K562 (cell line): ENCODE results near the gene ERI2. TPM values are rescaled to one million over a fixed set of nuclear protein-coding genes. Genes with fewer than 3 reads are reported as not detected.

Experiments
- ATAC-seq: fragments of 200-7000 bp; cut with Tn5 transposase; 3 replicates; pipeline ENCODE4 v1.9.1; 2020; ENCODE audit warnings: moderate library complexity
- BruUV-seq: library from RNA; stranded (reverse); fragments of 400-500 nt; replicated peaks from 2 replicates; lab custom pipeline; 2021; lab: Mats Ljungman, UMichigan
- CTCF ChIA-PET: fragments of 300-600 bp; formaldehyde crosslinking; extraction: SDS; loops from one replicate; lab custom pipeline; 2021; ENCODE audit warnings: low intra/inter-chr PET ratio; lab: Yijun Ruan, JAX
- POLR2A ChIA-PET: fragments of 300-600, 350-650 bp; sonication (Branson Sonifier 250); formaldehyde crosslinking; extraction: SDS; loops from one replicate; lab custom pipeline; 2021; ENCODE audit warnings: antibody characterized with exemption, inconsistent platforms; lab: Yijun Ruan, JAX
- DNase-seq, 4 experiments: peaks; one replicate each; pipeline versions ENCODE4 v3.0.0 to v3.0.0-alpha.2; 2011 to 2018; ENCODE audit warnings: low spot score in 3 of 4, mixed read lengths in 3 of 4; ENCODE audit errors: extremely low read depth in 1 of 4
- FAIRE-seq: peaks from 2 replicates; lab custom pipeline; 2011; peaks lifted over from hg19 to GRCh38; lab: Jason Lieb, UNC
- H2AFZ ChIP-seq: 2 replicates; pipeline ENCODE4 v1.6.0; 2011; ENCODE audit warnings: low read depth, low read length, control low read depth, inconsistent platforms
- H3K27ac ChIP-seq: fragments of 200-600 bp; 3 replicates; pipeline ENCODE4 v1.8.0; 2011; ENCODE audit warnings: low read depth, mild to moderate bottlenecking, control low read depth, inconsistent platforms, low read length, moderate library complexity, mixed read lengths; ENCODE audit errors: extremely low read depth
- H3K27me3 ChIP-seq, 2 experiments: fragments of 300-600 bp in 1 of 2; 2 replicates in 1 of 2; 3 replicates in 1 of 2; pipeline versions ENCODE4 v1.6.0 to v1.8.0; 2011; ENCODE audit warnings: inconsistent platforms in 2 of 2, low read length in 2 of 2, mild to moderate bottlenecking in 1 of 2, mixed read lengths in 1 of 2, moderate library complexity in 1 of 2; ENCODE audit not compliant: control insufficient read depth in 2 of 2, insufficient read depth in 2 of 2
- H3K36me3 ChIP-seq: fragments of 300-600 bp; 3 replicates; pipeline ENCODE4 v1.8.0; 2011; ENCODE audit warnings: mild to moderate bottlenecking, low read length, inconsistent platforms; ENCODE audit not compliant: control insufficient read depth, insufficient read depth
- H3K4me1 ChIP-seq, 2 experiments: fragments of 200-600 bp in 1 of 2; replicated peaks in 1 of 2; 2 replicates in 1 of 2; 3 replicates in 1 of 2; pipeline versions ENCODE4 v1.5.1 to v1.8.0; 2011; ENCODE audit warnings: inconsistent platforms in 2 of 2, low read length in 2 of 2, mild to moderate bottlenecking in 1 of 2, mixed read lengths in 1 of 2, moderate library complexity in 1 of 2; ENCODE audit not compliant: control insufficient read depth in 2 of 2, insufficient read depth in 2 of 2
- H3K4me2 ChIP-seq: 2 replicates; pipeline ENCODE4 v1.6.1; 2011; ENCODE audit warnings: low read length, control low read depth, inconsistent platforms, mixed read lengths; ENCODE audit not compliant: insufficient read depth
- H3K4me3 ChIP-seq: fragments of 200-600 bp; sonication (generic), shearing (Covaris generic); 2 replicates; pipeline ENCODE4 v1.5.1; 2016; ENCODE audit warnings: control low read depth, inconsistent platforms
- H3K79me2 ChIP-seq: fragments of 200-600 bp; 3 replicates; pipeline ENCODE4 v1.8.0; 2011; ENCODE audit warnings: low read length, inconsistent platforms; ENCODE audit not compliant: control insufficient read depth, insufficient read depth
- H3K9ac ChIP-seq, 2 experiments: 2 replicates each; pipeline versions ENCODE4 v1.6.0 to v1.6.1; 2011; ENCODE audit warnings: low read depth in 2 of 2, low read length in 2 of 2, control low read depth in 1 of 2, inconsistent platforms in 1 of 2, mild to moderate bottlenecking in 1 of 2, mixed read lengths in 1 of 2; ENCODE audit not compliant: insufficient read depth in 1 of 2
- H3K9me1 ChIP-seq: one replicate; pipeline ENCODE4 v1.6.0; 2011; ENCODE audit warnings: inconsistent platforms, mild to moderate bottlenecking, low read length, moderate library complexity; ENCODE audit not compliant: control insufficient read depth, insufficient read depth
- H3K9me3 ChIP-seq: replicated peaks from 2 replicates; pipeline ENCODE4 v1.5.1; 2011; ENCODE audit warnings: low read depth, low read length, inconsistent platforms; ENCODE audit not compliant: control insufficient read depth, insufficient read depth
- H4K20me1 ChIP-seq: replicated peaks from 2 replicates; pipeline ENCODE4 v1.6.1; 2011; ENCODE audit warnings: low read length, inconsistent platforms, mixed read lengths; ENCODE audit not compliant: control insufficient read depth, insufficient read depth
- BCOR ChIP-seq: fragments of 450-650 bp; IDR thresholded peaks from 2 replicates; pipeline ENCODE4 v1.6.1; 2016
- CBX3 ChIP-seq, 2 experiments: IDR thresholded peaks; 1 replicate in 1 of 2; 2 replicates in 1 of 2; pipeline ENCODE4 v1.6.1; 2012; ENCODE audit warnings: inconsistent platforms in 2 of 2, low read length in 2 of 2, borderline replicate concordance in 1 of 2, control low read depth in 1 of 2
- RBM25 ChIP-seq: fragments of 200-400 bp; formaldehyde crosslinking; IDR thresholded peaks from 2 replicates; pipeline ENCODE4 v1.6.1; 2018; ENCODE audit warnings: low read length, low read depth, moderate library complexity; ENCODE audit not compliant: severe bottlenecking
- SPI1 ChIP-seq: IDR thresholded peaks from 2 replicates; pipeline ENCODE4 v1.6.1; 2011; ENCODE audit warnings: low read depth, low read length, control low read depth, borderline replicate concordance
- TRIM28 ChIP-seq: fragments of 450-650 bp; IDR thresholded peaks from 2 replicates; pipeline ENCODE4 v1.6.1; 2017
- ZEB2 ChIP-seq: fragments of 450-650 bp; IDR thresholded peaks from 2 replicates; pipeline ENCODE4 v1.6.1; 2016
- ZNF324 ChIP-seq: fragments of 250-450 bp; sonication (Bioruptor Pico); IDR thresholded peaks from 2 replicates; pipeline ENCODE4 v1.4.0; 2020; ENCODE audit warnings: mild to moderate bottlenecking
- ZNF699 ChIP-seq: fragments of 250-450 bp; sonication (Bioruptor Pico); IDR thresholded peaks from 2 replicates; pipeline ENCODE4 v1.8.0; 2021; ENCODE audit warnings: mild to moderate bottlenecking, moderate library complexity; ENCODE audit not compliant: insufficient replicate concordance
- WGBS: fragments of 100-300 bp; shearing (Covaris generic); methylation state at CpG from one replicate; pipeline ENCODE4 v1.1.6; 2016; ENCODE audit warnings: low coverage, mixed read lengths; ENCODE audit not compliant: insufficient coverage; ENCODE audit errors: missing lambda C conversion rate; 5-methylcytosine and 5-hydroxymethylcytosine counted together
- in situ Hi-C: fragments of 300-500 bp; cut with MboI; formaldehyde crosslinking; loops from 4 replicates; pipeline ENCODE4 v1.15.0; 2018; ENCODE audit warnings: inconsistent platforms, mixed read lengths
- intact Hi-C: fragments of 100-400 bp; cut with micrococcal nuclease; formaldehyde crosslinking; loops from 2 replicates; pipeline ENCODE4 v1.14.2; 2022
- polyA plus RNA-seq, 8 experiments: library from polyadenylated mRNA; depleted of rRNA in 4 of 8; stranded (reverse) in 5 of 8; unstranded in 3 of 8; fragments of >200 nt; fragmentation: Nextera tagmentation in 2 of 8; fragmentation: Illumina TruSeq in 1 of 8; extraction: Ambion mirVana in 2 of 8; extraction: Trizol in 1 of 8; gene quantifications; 2 replicates each; pipeline versions ENCODE4 v1.2.1 to v1.2.3, GENCODE V29; 2011 to 2014; ENCODE audit warnings: inconsistent platforms in 1 of 8, missing spikeins in 1 of 8
- total RNA-seq, 7 experiments: library from RNA; depleted of rRNA in 6 of 7; stranded (reverse); fragments of >200 nt in 6 of 7; fragmentation: Illumina TruSeq in 2 of 7; extraction: Trizol in 2 of 7; gene quantifications; 2 replicates each; pipeline versions ENCODE4 v1.2.1 to v1.2.3, GENCODE V29; 2011 to 2021; ENCODE audit warnings: low replicate concordance in 1 of 7
- TF ChIP-seq, protein P1 (sequence below): IDR thresholded peaks from 2 replicates; pipeline ENCODE4 v1.6.1; 2016; ENCODE audit warnings: missing genetic modification characterization, missing compliant biosample characterization
- TF ChIP-seq, protein P2 (sequence below): fragments of 200-800 bp; sonication (Bioruptor generic); IDR thresholded peaks from 2 replicates; pipeline ENCODE4 v1.6.1; 2017; ENCODE audit warnings: missing genetic modification characterization, missing compliant biosample characterization
- TF ChIP-seq, protein P3 (sequence below): fragments of 450-650 bp; IDR thresholded peaks from 2 replicates; pipeline ENCODE4 v1.6.1; 2018; ENCODE audit warnings: mild to moderate bottlenecking, low read depth; ENCODE audit not compliant: partially characterized antibody

The ERI2 gene
- total and polyA plus RNA-seq, 9 of the 15 experiments (the other 6 are each of a cell fraction or from before 2014, with no cell fraction given), result 23.3 to 57.0 (median 48.1) TPM

DNA sequence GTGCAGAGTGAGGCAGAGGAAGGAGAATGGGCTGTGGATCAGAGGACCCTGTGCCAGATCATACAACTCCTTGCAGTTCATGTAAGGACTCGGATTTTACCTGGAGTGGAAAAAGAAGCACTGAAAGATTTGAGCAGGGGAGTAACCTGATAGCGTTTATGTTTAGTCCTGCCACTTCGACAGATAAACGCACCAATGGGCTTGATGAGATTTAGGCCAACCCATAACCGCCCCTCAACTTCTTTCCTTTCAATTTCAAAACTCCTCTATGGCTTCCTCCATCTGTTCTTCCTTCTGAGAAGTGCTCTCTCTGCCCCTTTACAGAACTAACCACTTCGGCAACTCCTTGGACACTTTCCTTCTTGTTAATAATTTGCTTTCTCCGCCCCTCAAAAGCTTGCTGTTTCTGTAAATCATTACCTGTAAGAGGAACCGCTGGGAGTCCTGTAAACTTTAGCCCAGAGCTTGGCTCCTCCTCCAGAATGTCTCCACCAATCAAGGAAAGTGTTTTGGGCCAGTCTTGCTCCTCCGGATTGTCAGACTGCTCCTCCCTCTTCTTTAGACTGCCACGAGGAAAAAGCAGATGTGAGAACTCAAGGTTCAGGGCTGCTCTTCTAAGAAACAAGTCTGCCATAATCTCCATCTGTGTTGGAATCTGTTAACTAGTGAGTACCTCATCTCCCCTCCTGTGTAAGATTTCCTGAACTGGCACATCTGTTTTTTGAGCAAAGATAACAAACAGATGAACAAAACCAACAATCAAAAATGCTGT, 42.6 kb downstream of the ERI2 start, which contains the start of gene ACSM3 (continued):
- TF ChIP-seq SPI1, result peak; percentile 56; the same call in 1 of the 2 replicates

DNA sequence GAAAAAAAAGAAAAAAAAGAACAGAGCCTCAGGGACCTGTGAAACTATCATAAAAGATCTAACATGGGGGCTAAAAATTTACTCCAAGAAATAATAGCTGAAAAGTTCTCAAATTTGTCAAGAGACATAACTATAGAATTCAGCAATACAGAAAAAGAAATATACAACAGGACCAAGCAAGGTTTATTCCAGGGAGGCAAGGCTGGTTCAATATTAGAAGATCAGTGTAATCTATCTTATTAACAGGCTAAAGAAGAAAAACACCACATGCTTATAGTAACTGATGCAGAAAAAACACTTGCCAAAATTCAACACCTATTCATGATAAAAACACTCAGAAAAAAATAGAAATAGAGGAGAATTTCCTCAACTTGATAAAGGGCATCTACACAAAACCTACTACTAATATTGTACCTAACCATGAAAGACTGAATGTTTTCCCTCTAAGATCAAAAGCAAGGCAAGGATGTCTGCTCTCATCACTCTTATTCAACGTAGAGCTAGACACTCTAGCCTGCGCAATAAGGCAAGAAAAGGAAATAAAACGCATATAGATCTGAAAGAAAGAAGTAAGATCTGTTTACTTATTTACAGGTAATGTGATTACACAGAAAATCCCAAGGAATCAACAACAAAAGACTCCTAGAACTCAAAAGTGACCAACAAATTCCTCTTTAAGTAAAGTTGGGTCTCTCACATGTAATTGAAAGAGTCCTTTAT, 43.7 kb downstream of the ERI2 start:
- Histone ChIP-seq H3K9me3 (peaks cover 18% of the 10 kb centered on the region), H3K4me2 (no peak overlapping the region), H3K4me1 (peaks cover 4 to 29% of the 10 kb centered on the region in 2 experiments; a peak in 4 of 5 replicates), H3K4me3 (no peak overlapping the region), H3K79me2 (peaks cover 34% of the 10 kb centered on the region), H2AFZ (no peak overlapping the region), H3K27ac (peak overlapping the region; percentile 73; the same call in 1 of the 3 replicates), H4K20me1 (no peaks in the 10 kb centered on the region), H3K9me1 (no peaks in the 10 kb centered on the region), H3K27me3 (no peaks in the 10 kb centered on the region), H3K36me3 (peaks cover 3% of the 10 kb centered on the region; the same call in 1 of the 3 replicates), H3K9ac (peak overlapping the region in 1 of 2 experiments; percentile 58; a peak in 1 of 4 replicates)
- DNase-seq (no peak), FAIRE-seq (no peak), ATAC-seq (no peak)
- WGBS, result 81% methylated on average over 3 of the region's 3 CpGs
- TF ChIP-seq RBM25 (peak; percentile 63), CBX3 (IDR thresholded peaks at IDR 0.05; ENCODE audit: borderline replicate concordance in 1 of 2, low read length in 2 of 2) (peak in 1 of 2 experiments; percentile 82; a peak in 2 of 3 replicates), ZEB2 (no peak), ZNF699 (CRISPR knock-in tag) (no peak), ZNF324 (peak; percentile 91), TRIM28 (peak; percentile 47; the same call in 1 of the 2 replicates), BCOR (0 out of 2 replicates have a peak, but pooled peaks have one; percentile 8)
- TF ChIP-seq, protein P1, sequence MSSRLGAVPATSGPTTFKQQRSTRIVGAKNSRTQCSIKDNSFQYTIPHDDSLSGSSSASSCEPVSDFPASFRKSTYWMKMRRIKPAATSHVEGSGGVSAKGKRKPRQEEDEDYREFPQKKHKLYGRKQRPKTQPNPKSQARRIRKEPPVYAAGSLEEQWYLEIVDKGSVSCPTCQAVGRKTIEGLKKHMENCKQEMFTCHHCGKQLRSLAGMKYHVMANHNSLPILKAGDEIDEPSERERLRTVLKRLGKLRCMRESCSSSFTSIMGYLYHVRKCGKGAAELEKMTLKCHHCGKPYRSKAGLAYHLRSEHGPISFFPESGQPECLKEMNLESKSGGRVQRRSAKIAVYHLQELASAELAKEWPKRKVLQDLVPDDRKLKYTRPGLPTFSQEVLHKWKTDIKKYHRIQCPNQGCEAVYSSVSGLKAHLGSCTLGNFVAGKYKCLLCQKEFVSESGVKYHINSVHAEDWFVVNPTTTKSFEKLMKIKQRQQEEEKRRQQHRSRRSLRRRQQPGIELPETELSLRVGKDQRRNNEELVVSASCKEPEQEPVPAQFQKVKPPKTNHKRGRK (tag), result peak; percentile 52
- TF ChIP-seq, protein P2, sequence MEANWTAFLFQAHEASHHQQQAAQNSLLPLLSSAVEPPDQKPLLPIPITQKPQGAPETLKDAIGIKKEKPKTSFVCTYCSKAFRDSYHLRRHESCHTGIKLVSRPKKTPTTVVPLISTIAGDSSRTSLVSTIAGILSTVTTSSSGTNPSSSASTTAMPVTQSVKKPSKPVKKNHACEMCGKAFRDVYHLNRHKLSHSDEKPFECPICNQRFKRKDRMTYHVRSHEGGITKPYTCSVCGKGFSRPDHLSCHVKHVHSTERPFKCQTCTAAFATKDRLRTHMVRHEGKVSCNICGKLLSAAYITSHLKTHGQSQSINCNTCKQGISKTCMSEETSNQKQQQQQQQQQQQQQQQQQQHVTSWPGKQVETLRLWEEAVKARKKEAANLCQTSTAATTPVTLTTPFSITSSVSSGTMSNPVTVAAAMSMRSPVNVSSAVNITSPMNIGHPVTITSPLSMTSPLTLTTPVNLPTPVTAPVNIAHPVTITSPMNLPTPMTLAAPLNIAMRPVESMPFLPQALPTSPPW, result 0 out of 2 replicates have a peak, but pooled peaks have one; percentile 1
- TF ChIP-seq, protein P3, sequence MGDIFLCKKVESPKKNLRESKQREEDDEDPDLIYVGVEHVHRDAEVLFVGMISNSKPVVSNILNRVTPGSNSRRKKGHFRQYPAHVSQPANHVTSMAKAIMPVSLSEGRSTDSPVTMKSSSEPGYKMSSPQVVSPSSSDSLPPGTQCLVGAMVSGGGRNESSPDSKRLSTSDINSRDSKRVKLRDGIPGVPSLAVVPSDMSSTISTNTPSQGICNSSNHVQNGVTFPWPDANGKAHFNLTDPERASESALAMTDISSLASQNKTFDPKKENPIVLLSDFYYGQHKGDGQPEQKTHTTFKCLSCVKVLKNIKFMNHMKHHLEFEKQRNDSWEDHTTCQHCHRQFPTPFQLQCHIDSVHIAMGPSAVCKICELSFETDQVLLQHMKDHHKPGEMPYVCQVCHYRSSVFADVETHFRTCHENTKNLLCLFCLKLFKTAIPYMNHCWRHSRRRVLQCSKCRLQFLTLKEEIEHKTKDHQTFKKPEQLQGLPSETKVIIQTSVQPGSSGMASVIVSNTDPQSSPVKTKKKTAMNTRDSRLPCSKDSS, result peak; percentile 73
- intact Hi-C loops, result no loop called here
- CTCF ChIA-PET, result no interaction called here
- no TSS peak for BruUV-seq
- in situ Hi-C loops, result no loop called here
- POLR2A ChIA-PET, result interaction anchor here (0.6 to 3.5 kb wide), 3 partner anchors 8 to 21 kb away, joined by 3 to 18 read pairs (median 3); no protein-coding TSS in a partner anchor
